Fibroblast of lung (primary cell): ENCODE data around the gene TMEM11. TPM values are rescaled to one million over a fixed set of nuclear protein-coding genes. Genes with fewer than 3 reads are reported as not detected.

Experiments used
- DNase-seq, 2 donors: peaks; one replicate each; pipeline versions ENCODE4 v3.0.0 to v3.0.0-alpha.2; 2010; ENCODE audit warnings: low read depth in 2 of 2
- H2AFZ ChIP-seq: 2 replicates; pipeline ENCODE4 v1.5.1; 2012; ENCODE audit warnings: low read length, control low read depth, inconsistent platforms
- H3K27ac ChIP-seq: 2 replicates; pipeline ENCODE4 v1.5.1; 2011; ENCODE audit warnings: low read length, control low read depth; ENCODE audit not compliant: insufficient read depth
- H3K27me3 ChIP-seq: 2 replicates; pipeline ENCODE4 v1.5.1; 2011; ENCODE audit warnings: mild to moderate bottlenecking, low read length; ENCODE audit not compliant: control insufficient read depth, insufficient read depth
- H3K36me3 ChIP-seq: 2 replicates; pipeline ENCODE4 v1.5.1; 2011; ENCODE audit warnings: low read length; ENCODE audit not compliant: control insufficient read depth, insufficient read depth
- H3K4me1 ChIP-seq: 2 replicates; pipeline ENCODE4 v1.5.1; 2011; ENCODE audit warnings: low read length; ENCODE audit not compliant: control insufficient read depth, insufficient read depth; ENCODE audit errors: extremely low read depth
- H3K4me2 ChIP-seq: 2 replicates; pipeline ENCODE4 v1.5.1; 2011; ENCODE audit warnings: low read length, control low read depth; ENCODE audit not compliant: insufficient read depth; ENCODE audit errors: extremely low read depth
- H3K4me3 ChIP-seq, 4 experiments: fragments of 200-600 bp in 1 of 4; sonication (generic) in 1 of 4; replicated peaks in 1 of 4; 2 replicates each; pipeline ENCODE4 v1.5.1; 2011 to 2016; ENCODE audit warnings: low read length in 4 of 4, low read depth in 3 of 4, mild to moderate bottlenecking in 3 of 4, control low read depth in 2 of 4, inconsistent platforms in 1 of 4, mixed read lengths in 1 of 4; ENCODE audit not compliant: insufficient read depth in 1 of 4; ENCODE audit errors: control extremely low read depth in 1 of 4
- H3K79me2 ChIP-seq: 2 replicates; pipeline ENCODE4 v1.5.1; 2012; ENCODE audit warnings: mild to moderate bottlenecking, low read length, inconsistent platforms; ENCODE audit not compliant: control insufficient read depth, insufficient read depth
- H3K9ac ChIP-seq: 2 replicates; pipeline ENCODE4 v1.5.1; 2011; ENCODE audit warnings: mild to moderate bottlenecking, low read length, control low read depth; ENCODE audit not compliant: insufficient read depth
- H3K9me3 ChIP-seq: 2 replicates; pipeline ENCODE4 v1.5.1; 2012; ENCODE audit warnings: low read depth, low read length; ENCODE audit not compliant: control insufficient read depth, insufficient read depth
- H4K20me1 ChIP-seq: 2 replicates; pipeline ENCODE4 v1.5.1; 2011; ENCODE audit warnings: low read length; ENCODE audit not compliant: control insufficient read depth, insufficient read depth; ENCODE audit errors: extremely low read depth
- CTCF ChIP-seq, 2 donors: IDR thresholded peaks in 1 of 2; conservative IDR thresholded peaks in 1 of 2; 1 replicate in 1 of 2; 2 replicates in 1 of 2; pipeline ENCODE4 v1.5.1; 2011 to 2012; ENCODE audit warnings: low read length in 2 of 2, control low read depth in 1 of 2, inconsistent platforms in 1 of 2, low read depth in 1 of 2, mild to moderate bottlenecking in 1 of 2
- EZH2 ChIP-seq: IDR thresholded peaks from 2 replicates; pipeline ENCODE4 v1.5.1; 2012; ENCODE audit warnings: low read length, control low read depth, mild to moderate bottlenecking; ENCODE audit errors: missing control alignments
- polyA plus RNA-seq, 2 donors: library from polyadenylated mRNA; depleted of rRNA in 1 of 2; stranded (reverse) in 1 of 2; unstranded in 1 of 2; fragments of >200 nt; gene quantifications; 2 replicates each; pipeline ENCODE4 v1.2.1, GENCODE V29; 2011 to 2012; ENCODE audit warnings: missing spikeins in 1 of 2
- total RNA-seq: library from RNA; depleted of rRNA; stranded (reverse); fragments of >200 nt; gene quantifications from 2 replicates; pipeline ENCODE4 v1.2.1, GENCODE V29; 2014

Gene TMEM11
- total and polyA plus RNA-seq, 2 donors (not counting 1 experiment from before 2014, with no cell fraction given): 21.5 to 41.1 TPM

- no peak overlapping the region for H3K9ac ChIP-seq
- no peaks in the 10 kb centered on the region for H3K4me1 ChIP-seq
- H3K27ac ChIP-seq: no peak overlapping the region
- no peak overlapping the region for H2AFZ ChIP-seq
- H3K4me2 ChIP-seq: no peak overlapping the region
- H3K36me3 ChIP-seq: no peaks in the 10 kb centered on the region
- H4K20me1 ChIP-seq: no peaks in the 10 kb centered on the region
- DNase-seq: peak; percentile 20 to 31
- no peaks in the 10 kb centered on the region for H3K79me2 ChIP-seq
- peaks cover 3% of the 10 kb centered on the region for H3K27me3 ChIP-seq
- no peak overlapping the region for H3K4me3 ChIP-seq
- no peaks in the 10 kb centered on the region for H3K9me3 ChIP-seq
- TF ChIP-seq CTCF (conservative IDR thresholded peaks at IDR 0.05 in 1 of 2, IDR thresholded peaks at IDR 0.05 in 1 of 2; ENCODE audit: low read depth in 1 of 2, low read length in 2 of 2): peak; percentile 43 to 50
- TF ChIP-seq EZH2: no peak
Observed at GRCh38 chr17:21239680-21240368, 25.9 kb upstream of the TMEM11 start.

- Histone ChIP-seq H3K79me2 (no peaks in the 10 kb centered on the region), H3K9ac (no peak overlapping the region), H3K4me2 (no peak overlapping the region), H3K4me1 (no peaks in the 10 kb centered on the region), H3K4me3 (no peak overlapping the region), H3K36me3 (no peaks in the 10 kb centered on the region), H4K20me1 (no peaks in the 10 kb centered on the region), H3K9me3 (no peaks in the 10 kb centered on the region), H3K27me3 (peaks cover 3% of the 10 kb centered on the region), H3K27ac (no peak overlapping the region), H2AFZ (no peak overlapping the region)
- TF ChIP-seq CTCF (conservative IDR thresholded peaks at IDR 0.05 in 1 of 2, IDR thresholded peaks at IDR 0.05 in 1 of 2; ENCODE audit: low read depth in 1 of 2, low read length in 2 of 2) (no peak), EZH2 (no peak)
- DNase-seq: no peak
Observed at GRCh38 chr17:21235921-21236320, 22.0 kb upstream of the TMEM11 start.

GRCh38 chr17:21233581-21234347, 19.8 kb upstream of the TMEM11 start:
- Histone ChIP-seq H3K9me3 (no peaks in the 10 kb centered on the region), H4K20me1 (no peaks in the 10 kb centered on the region), H3K27me3 (peaks cover 3% of the 10 kb centered on the region), H2AFZ (no peak overlapping the region), H3K79me2 (no peaks in the 10 kb centered on the region), H3K4me2 (no peak overlapping the region), H3K4me1 (no peaks in the 10 kb centered on the region), H3K27ac (no peak overlapping the region), H3K36me3 (no peaks in the 10 kb centered on the region), H3K4me3 (no peak overlapping the region), H3K9ac (no peak overlapping the region)
- TF ChIP-seq EZH2 (no peak), CTCF (conservative IDR thresholded peaks at IDR 0.05 in 1 of 2, IDR thresholded peaks at IDR 0.05 in 1 of 2; ENCODE audit: low read depth in 1 of 2, low read length in 2 of 2) (no peak)
- no peak for DNase-seq
